ENCODE measurements around the gene NMNAT2.

GRCh38 chr1:183407961-183408360 lies 10.2 kb downstream of the NMNAT2 start:
- TF ChIP-seq CTCF (IDR thresholded peaks at IDR 0.05), result no peak
- no peak for TF ChIP-seq POLR2A (IDR thresholded peaks at IDR 0.05)
- TF ChIP-seq POLR2AphosphoS5 (IDR thresholded peaks at IDR 0.05), result no peak
